Panc1 (cell line): ENCODE measurements around the gene ZSCAN23. TPM values are rescaled to one million over a fixed set of nuclear protein-coding genes. Genes with fewer than 3 reads are reported as not detected.
"Not testable (repeated sequence)": the region's sequence is repeated elsewhere in the genome, so short reads cannot be mapped to it uniquely, and the experiment has no call there.

Source experiments
- ATAC-seq: fragments of 200-7000 bp; cut with Tn5 transposase; 2 replicates; pipeline ENCODE4 v1.9.1; 2020; ENCODE audit warnings: mild to moderate bottlenecking, moderate library complexity
- BruUV-seq: library from RNA; stranded (reverse); fragments of 400-500 nt; replicated peaks from 2 replicates; lab custom pipeline; 2021; lab: Mats Ljungman, UMichigan
- CTCF ChIA-PET: fragments of 300-600 bp; sonication (Branson Sonifier 250); formaldehyde crosslinking; loops from one replicate; lab custom pipeline; 2022; ENCODE audit warnings: antibody characterized with exemption; lab: Charles Lee
- POLR2A ChIA-PET: fragments of 300-600 bp; sonication (Branson Sonifier 250); formaldehyde crosslinking; loops from one replicate; lab custom pipeline; 2022; ENCODE audit warnings: antibody characterized with exemption; lab: Charles Lee
- DNase-seq: peaks from one replicate; pipeline ENCODE4 v3.0.0-alpha.2; 2010; ENCODE audit warnings: low read depth, low spot score
- H3K27ac ChIP-seq: 2 replicates; pipeline ENCODE4 v1.5.1; 2011; ENCODE audit warnings: mild to moderate bottlenecking, low read length, inconsistent platforms
- H3K27me3 ChIP-seq: fragments of 200-500 bp; sonication (Bioruptor generic); 2 replicates; pipeline ENCODE4 v1.6.0; 2014; ENCODE audit warnings: low read length, inconsistent platforms; ENCODE audit not compliant: control insufficient read depth, insufficient read depth
- H3K36me3 ChIP-seq: fragments of 200-500 bp; sonication (Bioruptor generic); 2 replicates; pipeline ENCODE4 v1.5.1; 2014; ENCODE audit warnings: inconsistent platforms, mild to moderate bottlenecking, low read length, moderate library complexity; ENCODE audit not compliant: control insufficient read depth, insufficient read depth
- H3K4me1 ChIP-seq: 2 replicates; pipeline ENCODE4 v1.5.1; 2011; ENCODE audit warnings: inconsistent platforms, mild to moderate bottlenecking, low read length, moderate library complexity; ENCODE audit not compliant: control insufficient read depth, insufficient read depth
- H3K4me3 ChIP-seq, 2 experiments: 2 replicates each; pipeline ENCODE4 v1.5.1; 2011 to 2012; ENCODE audit warnings: low read depth in 2 of 2, low read length in 2 of 2, mild to moderate bottlenecking in 2 of 2, inconsistent platforms in 1 of 2, moderate library complexity in 1 of 2
- H3K9me3 ChIP-seq: fragments of 200-500 bp; sonication (Bioruptor generic); 2 replicates; pipeline ENCODE4 v1.5.1; 2014; ENCODE audit warnings: low read depth, mild to moderate bottlenecking, inconsistent platforms, low read length, moderate library complexity; ENCODE audit not compliant: control insufficient read depth, insufficient read depth
- POLR2AphosphoS5 ChIP-seq: IDR thresholded peaks from 2 replicates; pipeline ENCODE4 v1.6.1; 2012; ENCODE audit warnings: mild to moderate bottlenecking, low read depth, low read length, moderate library complexity
- SIN3A ChIP-seq: IDR thresholded peaks from 2 replicates; pipeline ENCODE4 v1.6.1; 2012; ENCODE audit warnings: low read depth, mild to moderate bottlenecking, low read length, moderate library complexity, borderline replicate concordance; ENCODE audit not compliant: insufficient read depth
- TCF7L2 ChIP-seq: IDR thresholded peaks from 2 replicates; pipeline ENCODE4 v1.6.1; 2011; ENCODE audit warnings: mild to moderate bottlenecking, low read depth, low read length, inconsistent platforms
- in situ Hi-C: cut with HindIII; loops from 2 replicates; pipeline ENCODE4 v1.10.0; 2016; ENCODE audit warnings: low sequenced_read_pairs, low pct_unique_long_range_greater_than_20kb
- intact Hi-C: fragments of 100-400 bp; cut with micrococcal nuclease; formaldehyde crosslinking; loops from one replicate; pipeline ENCODE4 v1.10.0; 2022; ENCODE audit not compliant: unreplicated experiment
- total RNA-seq: library from RNA; stranded (reverse); gene quantifications from one replicate; pipeline ENCODE4 v1.2.1, GENCODE V29; 2021; ENCODE audit not compliant: unreplicated experiment
- TF ChIP-seq, protein P1 (sequence below): fragments of 450-650 bp; IDR thresholded peaks from 2 replicates; pipeline ENCODE4 v1.5.1; 2017; ENCODE audit warnings: mild to moderate bottlenecking
- TF ChIP-seq, protein P2 (sequence below), 2 experiments: IDR thresholded peaks; 2 replicates each; pipeline ENCODE4 v1.6.1; 2011 to 2012; ENCODE audit warnings: low read depth in 2 of 2, control low read depth in 1 of 2, low read length in 1 of 2, mild to moderate bottlenecking in 1 of 2, moderate library complexity in 1 of 2; ENCODE audit not compliant: insufficient read depth in 1 of 2

ZSCAN23 gene
- total RNA-seq, 1 experiment from 2014 or later, result 1.6 TPM

DNA sequence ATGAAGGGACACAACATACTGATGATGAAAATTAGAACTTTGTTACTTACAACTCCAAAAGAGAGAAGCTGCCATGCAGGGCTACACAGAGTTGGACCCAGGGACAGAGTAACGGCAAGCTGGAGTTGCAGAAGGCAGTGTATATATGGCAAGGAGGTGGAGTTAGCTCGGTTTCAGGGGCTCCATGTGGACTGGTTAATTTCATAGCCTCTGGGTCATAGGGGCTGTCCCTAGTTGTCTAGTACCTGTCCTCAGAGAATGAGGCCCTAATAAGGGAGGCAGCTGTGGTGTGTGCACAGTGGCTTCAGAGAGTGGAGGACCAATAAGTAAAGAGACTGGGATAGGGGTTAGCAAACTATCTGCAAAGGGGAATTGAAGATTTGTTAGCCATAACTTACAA, 35.9 kb downstream of the ZSCAN23 start:
- H3K27me3 ChIP-seq, result peaks cover 3% of the 10 kb centered on the region; the same call in 1 of the 2 replicates
- no peaks in the 10 kb centered on the region for H3K36me3 ChIP-seq
- TF ChIP-seq, protein P1, sequence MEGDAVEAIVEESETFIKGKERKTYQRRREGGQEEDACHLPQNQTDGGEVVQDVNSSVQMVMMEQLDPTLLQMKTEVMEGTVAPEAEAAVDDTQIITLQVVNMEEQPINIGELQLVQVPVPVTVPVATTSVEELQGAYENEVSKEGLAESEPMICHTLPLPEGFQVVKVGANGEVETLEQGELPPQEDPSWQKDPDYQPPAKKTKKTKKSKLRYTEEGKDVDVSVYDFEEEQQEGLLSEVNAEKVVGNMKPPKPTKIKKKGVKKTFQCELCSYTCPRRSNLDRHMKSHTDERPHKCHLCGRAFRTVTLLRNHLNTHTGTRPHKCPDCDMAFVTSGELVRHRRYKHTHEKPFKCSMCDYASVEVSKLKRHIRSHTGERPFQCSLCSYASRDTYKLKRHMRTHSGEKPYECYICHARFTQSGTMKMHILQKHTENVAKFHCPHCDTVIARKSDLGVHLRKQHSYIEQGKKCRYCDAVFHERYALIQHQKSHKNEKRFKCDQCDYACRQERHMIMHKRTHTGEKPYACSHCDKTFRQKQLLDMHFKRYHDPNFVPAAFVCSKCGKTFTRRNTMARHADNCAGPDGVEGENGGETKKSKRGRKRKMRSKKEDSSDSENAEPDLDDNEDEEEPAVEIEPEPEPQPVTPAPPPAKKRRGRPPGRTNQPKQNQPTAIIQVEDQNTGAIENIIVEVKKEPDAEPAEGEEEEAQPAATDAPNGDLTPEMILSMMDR, result no peak
- TF ChIP-seq SIN3A, result no peak
- no peak for TF ChIP-seq TCF7L2
- no peak overlapping the region for H3K4me3 ChIP-seq
- H3K9me3 ChIP-seq, result no peaks in the 10 kb centered on the region
- no peak overlapping the region for H3K27ac ChIP-seq
- CTCF ChIA-PET, result no interaction called here
- POLR2A ChIA-PET, result no interaction called here
- H3K4me1 ChIP-seq, result no peaks in the 10 kb centered on the region
- intact Hi-C loops, result no loop called here
- in situ Hi-C loops, result no loop called here
- no peak for ATAC-seq
- DNase-seq, result no peak
- no TSS peak for BruUV-seq

DNA sequence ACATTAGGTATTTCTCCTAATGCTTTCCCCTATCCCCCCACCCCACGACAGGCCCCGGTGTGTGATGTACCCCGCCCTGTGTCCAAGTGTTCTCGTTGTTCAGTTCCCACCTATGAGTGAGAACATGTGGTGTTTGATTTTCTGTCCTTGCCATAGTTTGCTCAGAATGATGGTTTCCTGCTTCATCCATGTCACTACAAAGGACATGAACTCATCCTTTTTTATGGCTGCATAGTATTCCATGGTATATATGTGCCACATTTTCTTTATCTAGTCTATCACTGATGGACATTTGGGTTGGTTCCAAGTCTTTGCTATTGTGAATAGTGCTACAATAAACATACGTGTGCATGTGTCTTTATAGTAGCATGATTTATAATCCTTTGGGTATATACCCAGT, 39.4 kb downstream of the ZSCAN23 start:
- H3K27me3 ChIP-seq, H3K4me1 ChIP-seq, POLR2A ChIA-PET, H3K9me3 ChIP-seq, H3K4me3 ChIP-seq, intact Hi-C loops, H3K27ac ChIP-seq, H3K36me3 ChIP-seq, CTCF ChIA-PET, DNase-seq, in situ Hi-C loops, BruUV-seq, ATAC-seq: not testable (repeated sequence)

DNA sequence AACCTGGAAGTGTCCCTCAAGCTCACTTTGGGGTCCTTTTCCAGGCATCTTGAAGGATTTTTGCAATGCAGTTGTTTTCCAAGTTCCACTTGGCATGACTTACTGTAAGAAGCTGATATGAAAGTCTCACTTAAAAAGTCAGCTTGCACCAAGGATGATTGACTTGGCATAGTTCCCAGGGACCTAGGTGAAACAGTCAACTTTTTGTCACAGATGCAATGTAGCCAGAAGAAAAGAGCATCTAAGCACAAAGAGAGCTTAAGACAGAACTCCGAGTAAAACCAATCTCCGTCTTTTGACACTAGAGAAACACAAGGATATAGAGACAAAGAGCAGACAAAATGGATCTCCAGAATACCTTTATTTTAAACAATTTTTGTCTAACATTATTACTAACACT, 41.1 kb downstream of the ZSCAN23 start:
- no TSS peak for BruUV-seq
- ATAC-seq (no peak), DNase-seq (no peak)
- Histone ChIP-seq H3K9me3 (no peaks in the 10 kb centered on the region), H3K27ac (no peak overlapping the region), H3K36me3 (no peaks in the 10 kb centered on the region), H3K27me3 (peaks cover 4% of the 10 kb centered on the region; the same call in 1 of the 2 replicates), H3K4me1 (no peaks in the 10 kb centered on the region), H3K4me3 (no peak overlapping the region)
- ChIA-PET POLR2A (interaction anchor here (0.6 kb wide), 1 partner anchor 390 kb away, joined by 3 read pairs; no protein-coding TSS in a partner anchor), CTCF (no interaction called here)
- TF ChIP-seq TCF7L2 (no peak), POLR2AphosphoS5 (no peak), SIN3A (no peak)
- TF ChIP-seq, protein P1, result no peak
- TF ChIP-seq, protein P2, sequence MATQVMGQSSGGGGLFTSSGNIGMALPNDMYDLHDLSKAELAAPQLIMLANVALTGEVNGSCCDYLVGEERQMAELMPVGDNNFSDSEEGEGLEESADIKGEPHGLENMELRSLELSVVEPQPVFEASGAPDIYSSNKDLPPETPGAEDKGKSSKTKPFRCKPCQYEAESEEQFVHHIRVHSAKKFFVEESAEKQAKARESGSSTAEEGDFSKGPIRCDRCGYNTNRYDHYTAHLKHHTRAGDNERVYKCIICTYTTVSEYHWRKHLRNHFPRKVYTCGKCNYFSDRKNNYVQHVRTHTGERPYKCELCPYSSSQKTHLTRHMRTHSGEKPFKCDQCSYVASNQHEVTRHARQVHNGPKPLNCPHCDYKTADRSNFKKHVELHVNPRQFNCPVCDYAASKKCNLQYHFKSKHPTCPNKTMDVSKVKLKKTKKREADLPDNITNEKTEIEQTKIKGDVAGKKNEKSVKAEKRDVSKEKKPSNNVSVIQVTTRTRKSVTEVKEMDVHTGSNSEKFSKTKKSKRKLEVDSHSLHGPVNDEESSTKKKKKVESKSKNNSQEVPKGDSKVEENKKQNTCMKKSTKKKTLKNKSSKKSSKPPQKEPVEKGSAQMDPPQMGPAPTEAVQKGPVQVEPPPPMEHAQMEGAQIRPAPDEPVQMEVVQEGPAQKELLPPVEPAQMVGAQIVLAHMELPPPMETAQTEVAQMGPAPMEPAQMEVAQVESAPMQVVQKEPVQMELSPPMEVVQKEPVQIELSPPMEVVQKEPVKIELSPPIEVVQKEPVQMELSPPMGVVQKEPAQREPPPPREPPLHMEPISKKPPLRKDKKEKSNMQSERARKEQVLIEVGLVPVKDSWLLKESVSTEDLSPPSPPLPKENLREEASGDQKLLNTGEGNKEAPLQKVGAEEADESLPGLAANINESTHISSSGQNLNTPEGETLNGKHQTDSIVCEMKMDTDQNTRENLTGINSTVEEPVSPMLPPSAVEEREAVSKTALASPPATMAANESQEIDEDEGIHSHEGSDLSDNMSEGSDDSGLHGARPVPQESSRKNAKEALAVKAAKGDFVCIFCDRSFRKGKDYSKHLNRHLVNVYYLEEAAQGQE (IDR thresholded peaks at IDR 0.05; ENCODE audit: insufficient read depth in 1 of 2, low read depth in 2 of 2, low read length in 1 of 2), result no peak
- in situ Hi-C loops (no loop called here), intact Hi-C loops (no loop called here)
